Measurements from ENCODE around the gene GALNT10.

Gene GALNT10

GRCh38 chr5:154315756-154316155, 125.2 kb downstream of the GALNT10 start:
- H3K27ac ChIP-seq (replicated peaks) = no peak overlapping the region
- no peak for DNase-seq (ENCODE audit: low read depth in 1 of 2, low spot score in 1 of 2)

GRCh38 chr5:154316223-154316935, 125.8 kb downstream of the GALNT10 start:
- Histone ChIP-seq H3K27ac (replicated peaks) (no peak overlapping the region), H3K27me3 (ENCODE audit: insufficient read depth, poor library complexity, severe bottlenecking) (no peaks in the 10 kb centered on the region), H3K4me3 (replicated peaks; ENCODE audit: insufficient read depth, low read length) (no peak overlapping the region)
- DNase-seq (ENCODE audit: low read depth in 1 of 2, low spot score in 1 of 2) = no peak
- TF ChIP-seq POLR2AphosphoS5 (IDR thresholded peaks at IDR 0.05; ENCODE audit: low read depth) (no peak), GABPA (IDR thresholded peaks at IDR 0.05; ENCODE audit: low read depth) (no peak), REST (IDR thresholded peaks at IDR 0.05; ENCODE audit: insufficient replicate concordance, low read depth) (no peak), SPI1 (IDR thresholded peaks at IDR 0.05; ENCODE audit: borderline replicate concordance, low read depth) (no peak)
- TF ChIP-seq, protein P1, sequence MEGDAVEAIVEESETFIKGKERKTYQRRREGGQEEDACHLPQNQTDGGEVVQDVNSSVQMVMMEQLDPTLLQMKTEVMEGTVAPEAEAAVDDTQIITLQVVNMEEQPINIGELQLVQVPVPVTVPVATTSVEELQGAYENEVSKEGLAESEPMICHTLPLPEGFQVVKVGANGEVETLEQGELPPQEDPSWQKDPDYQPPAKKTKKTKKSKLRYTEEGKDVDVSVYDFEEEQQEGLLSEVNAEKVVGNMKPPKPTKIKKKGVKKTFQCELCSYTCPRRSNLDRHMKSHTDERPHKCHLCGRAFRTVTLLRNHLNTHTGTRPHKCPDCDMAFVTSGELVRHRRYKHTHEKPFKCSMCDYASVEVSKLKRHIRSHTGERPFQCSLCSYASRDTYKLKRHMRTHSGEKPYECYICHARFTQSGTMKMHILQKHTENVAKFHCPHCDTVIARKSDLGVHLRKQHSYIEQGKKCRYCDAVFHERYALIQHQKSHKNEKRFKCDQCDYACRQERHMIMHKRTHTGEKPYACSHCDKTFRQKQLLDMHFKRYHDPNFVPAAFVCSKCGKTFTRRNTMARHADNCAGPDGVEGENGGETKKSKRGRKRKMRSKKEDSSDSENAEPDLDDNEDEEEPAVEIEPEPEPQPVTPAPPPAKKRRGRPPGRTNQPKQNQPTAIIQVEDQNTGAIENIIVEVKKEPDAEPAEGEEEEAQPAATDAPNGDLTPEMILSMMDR (IDR thresholded peaks at IDR 0.05; ENCODE audit: insufficient read depth, low read length) = no peak

More at GRCh38 chr5:154315756-154316155, 125.2 kb downstream of the GALNT10 start:
- Histone ChIP-seq H3K27me3 (ENCODE audit: insufficient read depth, poor library complexity, severe bottlenecking) (no peaks in the 10 kb centered on the region), H3K4me3 (replicated peaks; ENCODE audit: insufficient read depth, low read length) (no peak overlapping the region)
- TF ChIP-seq REST (IDR thresholded peaks at IDR 0.05; ENCODE audit: insufficient replicate concordance, low read depth) (no peak), GABPA (IDR thresholded peaks at IDR 0.05; ENCODE audit: low read depth) (no peak), POLR2AphosphoS5 (IDR thresholded peaks at IDR 0.05; ENCODE audit: low read depth) (no peak), SPI1 (IDR thresholded peaks at IDR 0.05; ENCODE audit: borderline replicate concordance, low read depth) (no peak)
- TF ChIP-seq, protein P1 (IDR thresholded peaks at IDR 0.05; ENCODE audit: insufficient read depth, low read length) = no peak

- Histone ChIP-seq H3K4me3 (replicated peaks; ENCODE audit: insufficient read depth, low read length) (no peak overlapping the region), H3K27ac (replicated peaks) (no peak overlapping the region), H3K27me3 (ENCODE audit: insufficient read depth, poor library complexity, severe bottlenecking) (no peaks in the 10 kb centered on the region)
- TF ChIP-seq GABPA (IDR thresholded peaks at IDR 0.05; ENCODE audit: low read depth) (no peak), SPI1 (IDR thresholded peaks at IDR 0.05; ENCODE audit: borderline replicate concordance, low read depth) (no peak), REST (IDR thresholded peaks at IDR 0.05; ENCODE audit: insufficient replicate concordance, low read depth) (no peak), POLR2AphosphoS5 (IDR thresholded peaks at IDR 0.05; ENCODE audit: low read depth) (no peak)
- TF ChIP-seq, protein P1 (IDR thresholded peaks at IDR 0.05; ENCODE audit: insufficient read depth, low read length) = no peak
- DNase-seq (ENCODE audit: low read depth in 1 of 2, low spot score in 1 of 2) = no peak
These were observed 127.4 kb downstream of the GALNT10 start for GRCh38 chr5:154317916-154318315.

Measured in HL-60 (cell line).